ENCODE results near the gene VEGFC. TPM values are rescaled to one million over a fixed set of nuclear protein-coding genes. Genes with fewer than 3 reads are reported as not detected.

Gene VEGFC
- polyA plus RNA-seq, 3 donors, result 17.4 to 20.8 (median 18.9) TPM

DNA sequence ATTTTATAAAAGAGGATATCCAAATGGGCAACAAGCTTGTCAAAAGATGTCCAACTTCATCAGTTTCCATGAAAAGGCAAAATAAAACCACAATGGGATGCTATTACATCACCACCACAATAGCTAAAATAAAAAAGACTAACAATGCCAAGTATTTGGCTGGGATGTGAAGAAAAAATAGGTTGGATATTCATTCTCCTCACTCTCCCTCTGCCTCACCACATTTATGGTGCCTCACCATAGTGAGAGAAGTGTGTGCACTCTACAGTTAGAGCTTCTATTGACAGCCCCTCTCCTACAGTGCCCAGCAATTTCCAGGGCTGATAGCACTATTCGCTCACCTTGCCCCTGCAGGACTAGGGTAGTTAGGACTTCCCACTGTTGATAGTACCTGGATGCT, 25.5 kb downstream of the VEGFC start:
- no peak for DNase-seq (ENCODE audit: low read depth in 3 of 3, low spot score in 2 of 3)

DNA sequence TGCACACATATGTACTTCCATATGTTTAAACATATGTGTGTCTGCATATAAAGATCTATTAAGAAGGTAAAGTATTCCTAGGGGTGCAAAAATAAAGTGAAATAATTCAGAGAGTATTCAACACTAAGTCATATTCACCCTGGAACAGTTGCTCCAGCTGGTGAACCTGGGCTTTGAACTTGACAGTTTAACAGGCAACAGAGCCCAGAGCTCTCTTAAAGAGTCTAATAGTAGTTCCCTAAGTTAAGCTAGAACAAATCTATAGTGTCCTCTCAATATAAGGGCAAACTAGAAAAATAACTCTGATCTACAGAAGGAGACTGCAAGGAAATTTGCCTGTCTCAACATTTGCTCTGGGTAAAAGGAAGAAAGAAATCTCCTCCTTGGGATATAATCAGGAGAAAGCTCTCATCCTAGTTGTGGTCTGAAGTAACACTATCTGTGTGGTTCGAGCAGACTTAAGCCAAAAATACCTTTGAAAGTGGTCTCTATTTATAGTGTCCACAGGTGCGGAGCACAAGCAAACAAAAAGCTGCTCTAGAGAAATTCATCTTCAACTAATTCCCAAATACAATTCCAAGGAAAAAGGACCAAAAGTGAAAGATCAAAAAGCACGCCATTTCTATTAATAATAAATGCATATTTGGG, 29.9 kb downstream of the VEGFC start:
- no peak for DNase-seq (ENCODE audit: low read depth in 3 of 3, low spot score in 2 of 3)

DNA sequence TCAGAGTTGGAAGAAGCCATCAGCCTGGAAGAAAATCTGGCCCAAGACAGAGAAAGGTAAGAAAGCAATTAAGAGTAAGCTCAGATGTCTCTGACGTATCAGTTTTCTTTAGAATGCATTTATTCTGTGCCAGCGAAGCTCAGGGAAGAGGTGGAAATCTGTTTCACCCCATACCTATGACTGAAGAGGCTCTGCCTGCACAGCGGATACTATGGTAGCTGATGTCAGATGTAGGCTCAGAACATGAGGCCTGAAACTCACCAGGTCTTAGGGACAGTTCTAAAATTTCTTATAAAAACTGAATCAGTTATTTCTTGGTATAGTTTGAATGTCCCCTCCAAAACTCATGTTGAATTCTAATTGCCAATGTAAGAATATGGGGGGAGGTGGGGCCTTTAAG, 30.9 kb downstream of the VEGFC start:
- DNase-seq (ENCODE audit: low read depth in 3 of 3, low spot score in 2 of 3), result no peak

DNA sequence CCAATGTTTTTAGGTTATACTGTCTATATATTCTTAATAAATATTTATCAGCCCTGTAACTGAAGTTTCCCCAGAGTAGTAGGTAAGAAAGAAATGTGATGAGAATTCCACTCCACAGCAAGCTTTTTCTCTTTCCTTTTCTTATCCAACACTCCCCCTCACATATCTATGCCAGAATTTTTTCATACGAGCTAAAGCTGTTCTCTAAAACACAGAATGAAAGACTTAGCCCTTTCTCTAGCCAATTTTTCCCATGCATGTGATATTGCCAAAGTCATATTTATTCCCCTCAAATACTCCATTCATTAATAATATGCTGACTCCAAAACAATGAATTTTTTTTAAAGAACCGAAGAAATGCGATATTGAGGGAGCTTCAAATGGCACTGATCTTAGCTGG, 32.3 kb downstream of the VEGFC start:
- no peak for DNase-seq (ENCODE audit: low read depth in 3 of 3, low spot score in 2 of 3)

DNA sequence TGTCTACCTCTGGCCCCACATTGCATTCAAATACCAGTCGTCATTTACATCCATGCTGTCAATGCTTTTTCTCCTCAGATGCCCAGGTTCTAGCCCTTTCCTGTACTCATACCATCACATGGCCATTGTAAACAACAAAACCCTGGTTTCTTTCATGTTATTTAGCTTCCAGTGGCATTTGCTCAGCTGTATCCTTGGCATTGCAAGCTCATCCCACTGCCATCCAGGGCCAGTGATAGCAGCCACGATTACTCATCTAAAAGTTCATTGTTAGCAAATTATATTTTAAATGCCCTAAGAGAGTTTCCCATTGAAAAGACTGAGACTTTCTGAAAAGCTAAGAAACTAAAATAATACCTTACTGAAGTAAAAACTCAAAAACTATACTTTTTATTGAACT, 34.0 kb downstream of the VEGFC start:
- no peak for DNase-seq (ENCODE audit: low read depth in 3 of 3, low spot score in 2 of 3)

DNA sequence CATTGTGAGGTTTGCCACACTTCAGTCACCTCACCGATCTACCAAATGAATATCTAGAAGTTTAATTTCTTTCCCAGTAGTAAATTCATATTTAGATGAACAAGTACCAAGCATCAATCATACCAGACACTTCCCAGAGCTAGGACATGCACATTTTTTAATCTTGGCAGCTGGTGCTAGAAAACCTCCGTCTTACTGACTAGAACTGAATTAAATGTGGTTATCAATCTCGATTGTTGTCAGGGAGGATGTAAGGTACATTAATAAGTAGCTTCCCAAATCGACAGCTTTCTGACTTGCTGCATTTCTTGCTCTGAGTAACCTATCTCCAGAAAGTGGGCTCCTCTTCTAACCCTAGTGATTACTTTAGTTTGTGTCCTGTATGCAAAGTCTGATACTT, 34.4 kb downstream of the VEGFC start:
- no peak for DNase-seq (ENCODE audit: low read depth in 3 of 3, low spot score in 2 of 3)

DNA sequence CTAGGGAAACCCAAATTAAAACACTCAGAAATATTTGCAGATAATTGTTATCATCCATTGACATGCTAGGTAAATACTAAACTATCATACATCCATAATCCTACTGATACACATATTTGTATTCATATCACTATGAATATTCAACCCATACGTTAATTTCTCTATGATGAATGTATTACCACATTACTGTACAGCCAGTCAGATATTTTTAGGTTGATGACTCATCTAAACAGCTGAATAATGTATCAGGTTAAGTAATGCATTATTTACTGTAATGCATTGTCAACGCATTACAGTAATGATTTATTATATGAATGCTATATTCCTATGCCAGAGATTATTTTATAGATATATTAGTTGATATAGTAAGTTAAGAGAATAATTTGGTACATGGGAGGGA, 37.1 kb downstream of the VEGFC start:
- DNase-seq (ENCODE audit: low read depth in 3 of 3, low spot score in 2 of 3), result no peak

DNA sequence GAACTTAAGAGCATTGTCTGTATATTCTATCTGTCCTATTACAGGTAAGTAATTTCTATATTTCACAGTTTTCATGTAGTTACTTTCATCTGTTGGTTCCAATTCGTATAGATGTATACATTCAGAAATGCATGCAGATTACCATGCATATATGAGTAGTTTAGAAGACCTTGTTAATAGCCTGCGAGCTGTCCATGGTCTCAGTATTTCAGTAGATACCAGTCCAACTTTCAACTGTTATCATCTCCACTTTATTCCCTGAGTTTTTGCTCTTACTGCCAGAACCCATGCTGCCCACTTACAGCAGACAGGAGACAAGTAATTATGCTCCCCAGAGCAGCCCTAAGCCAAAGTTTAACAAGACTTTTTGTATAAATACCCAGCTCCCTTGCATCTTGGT, 37.7 kb downstream of the VEGFC start:
- no peak for DNase-seq (ENCODE audit: low read depth in 3 of 3, low spot score in 2 of 3)

DNA sequence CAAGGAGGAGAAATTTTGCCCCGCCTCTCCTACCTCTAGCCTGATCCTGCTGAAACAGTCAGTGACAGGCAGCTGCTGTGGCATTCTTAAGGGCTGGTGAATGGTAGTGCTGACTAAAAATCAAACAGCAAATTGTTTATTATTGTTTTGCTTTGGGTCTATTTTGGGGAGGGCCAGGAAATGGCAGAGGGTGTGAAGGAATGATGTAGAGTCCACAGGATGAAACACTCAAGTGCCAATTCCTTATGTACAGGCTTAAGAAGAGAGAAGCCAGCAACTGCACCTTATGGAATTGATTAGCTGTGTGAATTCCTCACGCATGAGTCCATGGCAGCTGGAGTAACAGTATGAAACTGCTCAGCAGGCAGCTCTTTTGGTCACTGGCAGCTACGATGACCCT, 39.7 kb downstream of the VEGFC start:
- DNase-seq (ENCODE audit: low read depth in 3 of 3, low spot score in 2 of 3), result no peak

DNA sequence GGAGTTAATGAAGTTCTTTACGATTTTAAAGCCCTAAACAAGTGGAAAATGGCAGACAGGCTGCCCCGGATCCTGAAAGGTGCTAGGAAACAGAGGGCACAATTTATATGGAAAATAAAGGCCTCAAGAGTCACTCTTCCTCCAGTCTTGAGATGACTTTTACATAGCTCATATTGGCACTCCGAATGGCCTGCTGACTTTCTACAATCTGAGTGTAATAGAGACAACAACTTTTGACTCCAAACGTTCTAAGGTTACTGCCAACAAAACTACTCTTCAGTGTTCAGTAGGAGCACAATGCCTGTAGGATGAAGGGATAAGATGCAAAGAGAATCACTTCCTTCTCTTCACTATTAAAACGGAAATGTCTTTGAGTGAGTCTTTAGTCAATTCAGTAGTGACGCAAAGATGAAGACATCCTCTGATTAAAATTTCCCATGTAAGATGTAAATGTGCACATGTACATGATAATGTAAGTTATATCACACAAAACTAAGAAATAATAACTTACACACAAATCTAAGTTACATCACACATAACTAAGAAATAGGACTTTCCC, 40.5 kb downstream of the VEGFC start:
- no peak for DNase-seq (ENCODE audit: low read depth in 3 of 3, low spot score in 2 of 3)

DNA sequence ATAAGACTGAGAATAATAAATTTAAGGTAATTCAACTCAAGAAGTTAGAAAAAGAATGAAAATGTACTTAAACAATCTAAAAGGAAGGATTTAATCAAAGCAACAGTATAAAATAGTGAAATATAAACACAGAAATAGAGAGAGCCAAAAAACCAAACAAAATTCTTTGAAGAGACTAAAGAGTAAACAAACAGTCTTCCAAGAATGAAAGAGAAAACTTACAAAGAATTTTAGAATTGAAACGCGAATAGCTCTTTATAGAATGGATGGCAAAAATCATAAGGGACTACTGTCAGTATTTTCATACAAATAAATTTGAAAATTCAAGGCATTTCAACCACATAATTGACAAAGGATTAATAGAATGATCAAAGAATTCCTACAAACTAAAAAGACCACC, 41.7 kb downstream of the VEGFC start:
- DNase-seq (ENCODE audit: low read depth in 3 of 3, low spot score in 2 of 3), result no peak

DNA sequence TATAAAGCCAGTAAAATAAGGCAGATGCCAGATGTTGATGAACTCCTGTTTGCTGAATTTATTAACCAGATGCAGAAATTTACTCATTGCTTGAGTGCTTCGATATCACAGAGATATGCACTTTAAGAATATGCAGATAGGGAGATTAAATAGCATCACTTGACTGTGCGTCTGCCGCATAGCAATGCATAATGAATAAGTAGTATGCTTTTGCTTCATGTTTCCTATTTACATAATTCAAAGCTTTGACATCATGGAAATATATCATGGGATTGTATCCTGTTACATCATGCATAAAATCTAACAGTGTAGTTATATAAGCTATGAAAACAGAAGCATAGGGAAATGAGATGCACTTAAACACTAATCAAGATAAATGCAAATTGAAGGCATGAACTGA, 45.9 kb downstream of the VEGFC start:
- DNase-seq (ENCODE audit: low read depth in 3 of 3, low spot score in 2 of 3), result no peak

DNA sequence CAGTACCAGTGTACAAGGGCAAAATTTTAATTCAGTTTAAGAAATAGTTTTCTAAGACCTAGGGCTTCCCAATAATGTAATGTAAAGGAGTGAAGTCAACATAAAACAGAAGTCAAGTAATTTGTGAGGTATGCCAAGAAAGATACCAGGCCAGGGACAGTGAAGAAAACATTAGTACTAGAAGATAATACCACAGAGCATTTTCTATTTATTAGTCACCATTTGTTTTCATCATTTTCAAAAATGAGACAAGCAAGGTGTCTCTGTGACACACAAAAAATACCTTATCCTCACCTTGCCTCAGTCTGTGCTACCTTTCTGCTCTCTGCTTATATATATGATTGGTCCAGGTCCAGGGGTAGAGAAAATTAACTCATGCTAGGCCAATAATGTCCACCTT, 46.8 kb downstream of the VEGFC start:
- DNase-seq (ENCODE audit: low read depth in 3 of 3, low spot score in 2 of 3), result no peak

DNA sequence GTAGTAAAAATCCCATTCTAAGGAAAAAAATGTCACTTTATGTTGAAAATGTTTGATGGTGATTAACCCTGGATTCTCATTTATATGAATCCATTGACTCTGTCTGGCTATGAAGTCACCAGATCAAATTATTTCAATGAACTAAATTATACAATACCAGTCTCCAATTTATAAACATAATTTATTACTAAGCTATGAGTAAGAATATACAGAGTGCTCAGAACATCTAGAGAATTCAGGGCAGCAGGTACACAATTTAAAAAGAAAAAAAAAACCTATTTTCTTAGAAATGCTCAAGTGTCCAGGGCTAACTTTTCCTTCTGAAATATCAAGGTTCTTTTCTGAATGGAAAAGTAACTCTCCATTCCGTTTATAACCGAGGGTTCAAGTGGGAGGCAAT, 48.6 kb downstream of the VEGFC start:
- DNase-seq (ENCODE audit: low read depth in 3 of 3, low spot score in 2 of 3), result no peak

DNA sequence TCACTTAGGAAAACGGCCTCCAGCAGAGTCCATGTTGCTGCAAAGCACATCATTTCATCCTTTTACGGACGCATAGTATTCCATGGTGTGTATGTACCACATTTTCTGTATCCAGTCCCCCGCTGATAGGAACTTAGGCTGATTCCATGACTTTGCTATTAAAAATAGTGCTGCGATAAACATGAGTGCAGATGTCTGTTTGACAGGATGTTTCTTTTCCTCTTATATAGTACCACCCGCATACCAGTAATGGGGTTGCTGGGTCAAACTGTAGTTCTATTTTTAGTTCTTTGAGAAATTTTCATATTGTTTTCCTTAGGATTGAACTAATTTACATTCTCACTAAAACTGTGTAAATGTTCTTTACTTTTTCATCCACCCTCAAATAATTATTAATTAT, 50.5 kb downstream of the VEGFC start:
- DNase-seq (ENCODE audit: low read depth in 3 of 3, low spot score in 2 of 3), result no peak

DNA sequence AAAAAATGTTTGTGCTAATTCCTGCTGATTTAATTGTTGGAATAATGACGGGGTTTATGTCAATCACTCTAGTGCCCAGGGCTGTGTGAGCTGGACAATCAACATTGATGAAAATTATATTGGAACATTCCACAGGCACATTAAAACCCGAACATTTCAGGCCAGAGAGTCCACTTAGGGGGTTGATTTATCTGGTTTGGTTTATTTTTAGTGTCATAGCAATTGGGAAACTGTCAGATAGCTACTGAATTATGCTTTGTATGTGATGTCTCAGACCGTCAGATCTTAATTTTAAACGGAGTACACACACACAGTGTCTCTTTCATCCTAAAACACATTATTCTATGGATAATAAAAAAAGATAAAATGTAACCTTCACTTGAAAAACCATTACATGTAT, 51.5 kb downstream of the VEGFC start:
- no peak for DNase-seq (ENCODE audit: low read depth in 3 of 3, low spot score in 2 of 3)

DNA sequence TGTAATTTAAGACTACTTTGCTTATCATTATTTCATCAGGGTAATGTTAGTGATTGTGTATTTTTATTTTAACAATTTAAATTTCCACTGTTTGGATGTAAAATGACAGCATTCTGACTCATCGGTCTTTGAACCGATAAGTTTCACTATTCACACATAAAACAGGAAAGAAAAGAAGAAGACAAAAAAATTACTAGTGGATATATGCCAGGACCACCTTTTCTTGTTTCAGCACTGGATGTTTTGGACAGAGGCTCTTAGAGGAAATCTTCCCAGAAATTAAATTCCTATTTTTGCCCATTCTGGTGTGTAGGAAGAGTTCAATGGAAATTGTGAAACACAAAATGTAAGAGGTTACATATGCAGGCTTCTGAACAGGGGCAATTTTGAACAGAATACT, 57.4 kb downstream of the VEGFC start:
- DNase-seq (ENCODE audit: low read depth in 3 of 3, low spot score in 2 of 3), result no peak

DNA sequence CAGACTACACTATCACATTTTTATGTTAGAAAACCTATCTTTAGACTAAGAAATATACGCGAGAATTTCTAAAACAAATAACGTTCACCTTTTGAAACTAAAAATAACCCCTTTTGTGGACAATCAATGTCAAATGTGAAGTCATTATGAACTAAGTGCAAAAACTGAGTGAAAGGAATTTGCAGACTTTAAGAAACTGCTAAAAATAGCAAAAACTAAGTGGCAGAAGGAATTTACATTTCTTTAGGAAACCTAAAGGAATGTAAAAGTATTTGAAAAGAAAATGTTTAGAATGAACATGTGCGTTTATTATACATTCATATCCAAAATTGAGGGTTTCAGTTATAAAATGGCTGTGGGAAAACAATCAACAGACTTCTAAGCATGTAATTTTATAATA, 58.3 kb downstream of the VEGFC start:
- DNase-seq (ENCODE audit: low read depth in 3 of 3, low spot score in 2 of 3), result no peak

DNA sequence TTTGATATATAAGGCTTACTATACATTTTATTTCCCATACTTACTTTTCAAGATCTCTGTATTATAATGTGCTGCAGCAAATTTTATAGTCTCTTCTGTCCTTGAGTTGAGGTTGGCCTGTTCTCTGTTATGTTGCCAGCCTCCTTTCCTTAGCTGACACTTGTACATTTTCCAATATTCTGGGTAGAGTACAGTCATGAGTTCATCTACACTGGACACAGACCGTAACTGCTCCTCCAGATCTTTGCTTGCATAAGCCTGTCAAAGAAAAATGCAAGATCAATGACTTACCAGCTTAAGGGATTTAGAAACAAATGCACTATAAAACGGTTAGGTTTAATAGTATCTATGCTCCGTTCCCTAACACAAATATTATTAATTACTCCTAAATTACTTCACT, 63.2 kb downstream of the VEGFC start:
- DNase-seq (ENCODE audit: low read depth in 3 of 3, low spot score in 2 of 3), result no peak

DNA sequence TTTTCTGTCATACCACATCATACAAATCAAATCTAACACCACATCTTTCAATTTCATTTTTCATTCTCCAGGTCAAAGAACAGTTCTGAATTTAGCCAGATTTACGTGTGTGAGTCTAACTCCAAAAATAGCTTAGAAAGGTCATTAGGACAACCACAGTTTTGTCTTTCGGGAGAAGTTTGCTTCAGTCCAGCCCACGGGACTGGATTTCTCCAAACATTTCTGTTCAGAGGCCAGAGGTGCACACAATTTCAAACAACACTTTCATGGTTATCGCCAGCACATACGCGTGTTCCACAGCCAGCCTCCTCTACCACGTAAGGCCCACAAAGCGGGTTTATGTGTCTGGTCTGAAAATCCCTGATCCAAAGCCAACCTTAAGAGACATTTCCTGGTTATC, 65.9 kb downstream of the VEGFC start:
- DNase-seq (ENCODE audit: low read depth in 3 of 3, low spot score in 2 of 3), result no peak

DNA sequence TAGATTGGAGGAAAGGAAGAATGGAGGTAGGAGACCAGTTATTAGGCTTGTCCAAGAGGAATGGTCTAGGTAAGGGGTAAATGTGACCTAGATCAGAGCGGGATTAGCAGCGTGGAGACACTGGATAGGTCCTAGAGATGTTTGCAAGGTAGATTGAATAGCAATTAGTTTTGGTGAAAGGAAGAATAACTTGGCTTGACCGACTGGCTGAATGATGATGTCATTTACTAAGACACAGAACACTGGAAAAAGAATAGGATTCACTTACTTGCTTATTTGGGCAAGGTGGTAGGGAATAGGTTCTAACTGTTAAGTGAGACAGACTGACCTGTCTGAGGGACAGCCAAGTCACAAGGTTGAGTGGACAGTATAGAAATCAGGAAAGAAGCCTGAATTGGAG, 71.3 kb downstream of the VEGFC start:
- no peak for DNase-seq (ENCODE audit: low read depth in 3 of 3, low spot score in 2 of 3)

DNA sequence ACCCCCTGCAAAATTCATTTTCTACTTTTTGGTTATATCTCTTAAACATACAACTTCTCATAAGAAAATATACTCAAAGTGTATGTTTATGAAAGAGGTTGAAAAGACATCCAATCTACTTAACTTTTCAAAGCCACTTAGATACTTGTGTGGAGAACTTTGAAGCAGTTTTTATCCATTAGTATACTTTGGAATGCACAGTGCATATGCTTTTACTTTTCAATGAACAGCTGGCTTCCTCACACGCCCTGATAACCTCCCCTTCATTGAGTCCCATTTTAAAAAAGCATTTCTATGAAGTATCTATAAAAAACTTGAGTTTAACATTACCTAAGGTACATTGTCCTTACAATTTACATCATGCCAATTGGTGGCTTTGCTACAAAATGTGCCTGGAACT, 73.8 kb downstream of the VEGFC start:
- no peak for DNase-seq (ENCODE audit: low read depth in 3 of 3, low spot score in 2 of 3)

DNA sequence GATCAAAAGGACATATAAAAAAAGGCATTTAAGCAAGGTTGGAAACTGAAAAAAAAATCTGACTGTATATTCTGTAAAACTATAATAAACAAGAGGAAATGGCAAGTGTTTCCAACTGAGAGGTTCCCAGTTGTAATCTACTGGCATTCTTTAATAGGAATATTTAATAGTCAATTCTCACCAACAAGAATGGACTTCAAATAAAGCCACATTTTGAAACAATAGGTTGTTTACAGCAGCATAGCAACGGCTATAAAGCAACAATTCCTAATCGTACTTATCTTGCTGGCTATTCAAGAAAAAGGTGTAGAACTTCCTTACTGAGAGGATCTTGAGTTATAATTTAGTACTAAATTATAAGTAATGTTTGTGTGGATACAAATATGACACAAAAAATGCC, 75.5 kb downstream of the VEGFC start:
- no peak for DNase-seq (ENCODE audit: low read depth in 3 of 3, low spot score in 2 of 3)
